GM12874 (cell line): ENCODE measurements around the gene KPTN.

Experiments used
- TF ChIP-seq, protein P1 (sequence below): IDR thresholded peaks from 2 replicates; pipeline ENCODE4 v1.5.1; 2011; ENCODE audit warnings: low read depth, mild to moderate bottlenecking, control low read depth, low read length, moderate library complexity; ENCODE audit not compliant: insufficient read depth

Gene KPTN

DNA sequence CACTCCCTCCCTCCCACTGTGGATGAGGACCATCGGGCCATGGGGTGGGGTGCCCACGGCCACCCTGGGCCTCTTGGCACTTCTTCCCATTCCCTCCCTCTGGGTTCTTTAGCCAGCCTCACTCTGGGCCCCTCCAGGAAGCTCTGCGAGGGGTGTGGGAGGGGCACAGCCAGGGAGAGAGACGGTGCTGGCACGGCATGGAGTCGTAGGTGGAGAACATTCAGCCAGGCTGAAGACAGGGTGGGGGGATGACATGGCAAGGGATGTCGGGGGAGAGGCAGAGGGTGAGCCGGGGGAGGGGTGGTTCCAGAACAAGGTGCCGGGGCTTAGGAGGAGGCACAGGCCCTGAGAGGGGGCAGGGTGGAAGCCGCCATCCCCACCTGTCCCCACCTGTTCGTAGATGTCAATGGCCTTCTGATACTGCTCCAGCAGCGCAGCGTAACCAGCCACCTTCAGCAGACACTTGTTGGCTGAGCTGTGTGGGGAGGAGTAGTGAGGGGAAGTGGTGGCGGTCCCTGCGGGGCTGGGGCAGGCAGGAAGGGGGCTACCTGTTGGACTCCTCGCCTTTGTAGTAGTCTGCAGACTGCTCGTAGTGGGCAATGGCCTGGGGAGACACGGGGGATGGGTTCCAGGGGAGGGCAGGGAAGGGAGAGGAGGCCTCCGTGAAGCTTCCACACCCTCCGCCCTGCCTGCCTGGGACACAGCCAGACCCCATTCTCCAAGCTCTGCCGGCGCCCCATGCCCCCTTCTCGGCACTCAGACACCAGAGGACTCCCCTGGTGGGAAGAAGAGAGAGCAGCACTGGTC lies 8.8 kb upstream of the KPTN start:
- TF ChIP-seq, protein P1, sequence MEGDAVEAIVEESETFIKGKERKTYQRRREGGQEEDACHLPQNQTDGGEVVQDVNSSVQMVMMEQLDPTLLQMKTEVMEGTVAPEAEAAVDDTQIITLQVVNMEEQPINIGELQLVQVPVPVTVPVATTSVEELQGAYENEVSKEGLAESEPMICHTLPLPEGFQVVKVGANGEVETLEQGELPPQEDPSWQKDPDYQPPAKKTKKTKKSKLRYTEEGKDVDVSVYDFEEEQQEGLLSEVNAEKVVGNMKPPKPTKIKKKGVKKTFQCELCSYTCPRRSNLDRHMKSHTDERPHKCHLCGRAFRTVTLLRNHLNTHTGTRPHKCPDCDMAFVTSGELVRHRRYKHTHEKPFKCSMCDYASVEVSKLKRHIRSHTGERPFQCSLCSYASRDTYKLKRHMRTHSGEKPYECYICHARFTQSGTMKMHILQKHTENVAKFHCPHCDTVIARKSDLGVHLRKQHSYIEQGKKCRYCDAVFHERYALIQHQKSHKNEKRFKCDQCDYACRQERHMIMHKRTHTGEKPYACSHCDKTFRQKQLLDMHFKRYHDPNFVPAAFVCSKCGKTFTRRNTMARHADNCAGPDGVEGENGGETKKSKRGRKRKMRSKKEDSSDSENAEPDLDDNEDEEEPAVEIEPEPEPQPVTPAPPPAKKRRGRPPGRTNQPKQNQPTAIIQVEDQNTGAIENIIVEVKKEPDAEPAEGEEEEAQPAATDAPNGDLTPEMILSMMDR: no peak

DNA sequence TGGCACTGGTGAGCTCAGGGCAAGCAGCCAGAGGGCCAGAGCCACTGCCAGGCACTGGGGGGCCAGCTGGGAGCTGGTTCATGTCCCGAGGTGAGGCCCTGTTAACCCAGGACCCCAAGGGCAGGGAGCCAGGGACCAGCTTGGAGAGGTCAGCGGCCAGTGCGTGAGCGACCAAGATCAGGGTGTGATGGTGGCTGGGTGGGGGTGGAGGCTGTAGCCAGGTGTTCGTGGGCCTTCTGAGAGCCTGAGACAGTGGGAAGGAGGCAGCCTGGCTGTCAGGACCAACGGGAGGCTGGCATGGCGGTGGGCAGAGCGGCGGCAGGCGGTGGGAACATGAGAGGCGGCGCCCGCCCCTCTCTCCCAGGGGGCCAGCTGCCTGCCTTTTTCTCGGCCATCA lies 8.1 kb upstream of the KPTN start:
- TF ChIP-seq, protein P1: no peak

DNA sequence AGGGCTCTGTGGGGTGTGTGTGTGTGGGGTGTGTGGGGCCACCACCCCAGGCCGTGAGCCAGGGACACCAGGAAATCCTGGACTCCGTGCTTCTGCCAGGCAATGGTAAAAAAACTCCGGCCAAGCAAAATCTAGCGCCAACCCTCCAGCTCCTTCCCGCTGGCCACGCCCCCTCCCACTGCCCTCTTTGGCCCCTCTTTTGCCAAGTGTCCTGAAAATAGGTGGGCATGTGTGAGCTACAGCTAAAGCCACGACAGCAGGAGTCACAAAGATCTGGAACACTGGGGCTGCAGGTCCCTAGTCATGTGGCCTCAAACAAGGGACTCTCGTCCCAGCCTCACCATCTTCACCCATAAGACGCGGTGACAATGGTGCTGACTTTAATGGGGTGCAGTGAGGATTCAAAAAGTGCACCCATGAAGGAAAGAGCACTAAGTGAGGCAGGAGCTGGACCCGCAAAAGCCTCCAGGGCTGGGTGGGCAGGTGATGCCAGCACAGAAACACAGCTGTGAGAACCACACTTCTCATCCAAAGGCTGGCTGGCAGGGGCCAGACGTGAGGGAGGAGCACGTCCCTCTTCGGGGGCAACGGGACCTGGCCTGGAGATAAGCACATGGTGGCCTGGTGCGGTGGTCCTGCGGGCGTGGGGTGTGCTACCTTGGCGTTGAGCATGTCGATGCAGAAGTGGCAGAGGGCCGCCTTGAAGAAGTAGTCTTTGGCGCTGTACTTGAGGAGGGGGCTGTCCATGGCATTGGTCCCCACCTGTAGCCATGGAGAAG lies 7.5 kb upstream of the KPTN start:
- TF ChIP-seq, protein P1: no peak

DNA sequence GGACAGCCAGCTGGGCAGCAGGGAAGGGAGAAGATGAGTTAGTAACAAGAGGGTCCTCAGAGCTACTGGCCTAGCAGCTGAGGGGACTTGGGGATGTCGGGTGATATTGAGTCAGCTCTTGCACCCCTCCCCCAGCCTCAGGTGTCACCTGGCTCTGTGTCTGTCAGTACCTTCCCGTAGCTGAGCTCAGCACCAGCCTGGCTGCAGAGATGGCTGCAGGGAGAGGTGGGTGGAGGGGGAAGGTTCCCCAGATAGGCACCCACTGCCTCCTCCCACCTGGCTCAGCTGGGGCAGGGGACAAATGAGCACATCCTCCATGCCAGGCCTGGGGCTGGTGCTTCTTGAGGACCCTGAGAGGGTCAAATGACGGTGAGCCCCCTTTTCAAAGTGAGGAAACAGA lies 6.8 kb upstream of the KPTN start:
- TF ChIP-seq, protein P1: no peak

DNA sequence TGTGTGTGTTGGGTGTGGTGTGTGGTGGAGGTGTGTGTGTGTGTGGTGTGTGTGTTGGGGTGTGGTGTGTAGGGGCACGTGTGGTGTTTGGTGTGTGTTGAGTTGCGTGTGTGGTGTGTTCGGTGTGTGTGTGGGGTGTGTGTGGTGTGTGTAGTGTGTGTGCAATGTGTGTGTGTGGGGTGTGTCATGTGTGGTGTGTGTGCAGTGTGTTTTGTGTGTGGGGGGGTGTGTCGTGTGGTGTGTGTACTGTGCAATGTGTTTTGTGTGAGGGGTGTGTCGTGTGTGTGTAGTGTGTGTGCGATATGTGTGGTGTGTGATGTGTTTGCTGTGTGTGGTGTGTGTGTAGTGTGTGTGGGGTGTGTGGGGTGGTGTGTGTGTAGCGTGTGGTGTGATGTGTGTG lies 6.0 kb upstream of the KPTN start:
- TF ChIP-seq, protein P1: no peak

DNA sequence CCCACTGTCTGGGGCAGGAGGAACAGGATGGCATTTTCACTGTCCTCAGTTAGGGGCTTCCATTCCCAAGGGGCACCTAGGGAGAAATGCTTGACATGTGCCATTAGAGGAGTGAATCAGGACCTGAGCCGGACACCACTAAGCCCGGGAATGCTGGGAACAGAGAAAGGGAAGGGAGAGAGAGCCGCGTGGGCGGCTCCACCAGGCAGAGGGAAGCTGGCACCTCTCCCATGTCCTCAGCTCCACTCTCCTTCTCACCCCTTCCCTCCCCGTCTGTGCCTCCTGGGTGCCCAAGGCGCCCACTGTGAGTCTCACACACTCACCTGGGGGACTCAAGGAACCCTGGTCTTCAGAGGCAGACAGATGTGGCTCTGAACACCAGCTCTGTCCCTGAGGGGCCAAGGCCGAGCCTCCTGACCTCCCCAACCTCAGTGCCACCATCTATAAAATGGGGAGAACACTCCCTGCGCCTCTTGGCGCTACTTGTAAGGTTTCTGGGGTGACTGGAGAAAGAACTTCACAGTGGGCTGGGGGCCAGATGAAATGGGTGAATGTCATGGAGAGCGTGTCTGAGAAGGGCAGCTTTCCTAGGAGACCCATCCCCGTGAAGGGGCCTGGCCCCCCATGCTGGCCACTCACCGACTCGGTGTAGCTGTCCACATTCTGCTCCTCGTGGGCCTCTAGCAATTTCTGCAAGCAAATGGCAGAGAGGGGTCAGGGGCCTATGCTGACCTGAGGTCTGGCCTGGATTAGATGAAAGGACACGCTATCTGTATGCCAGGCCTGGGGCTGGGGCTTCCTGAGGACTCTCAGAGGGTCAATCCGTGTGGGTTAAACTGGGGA lies 5.3 kb upstream of the KPTN start:
- TF ChIP-seq, protein P1: no peak
